Naive thymus-derived CD4-positive, alpha-beta T cell (primary cell): Measurements from ENCODE around the gene KIF20A. TPM values are rescaled to one million over a fixed set of nuclear protein-coding genes. Genes with fewer than 3 reads are reported as not detected.
"Not testable (repeated sequence)": the region's sequence is repeated elsewhere in the genome, so short reads cannot be mapped to it uniquely, and the experiment has no call there.

Experiments used
- ATAC-seq: fragments of 150-1000 bp; cut with Tn5 transposase; 2 replicates; pipeline ENCODE4 v1.10.0; 2021; ENCODE audit warnings: mild to moderate bottlenecking, moderate library complexity
- CTCF ChIA-PET: fragments of 350-600 bp; sonication (Branson Sonifier 250); formaldehyde crosslinking; loops from one replicate; lab custom pipeline; 2021; ENCODE audit warnings: antibody characterized with exemption; lab: Charles Lee
- POLR2A ChIA-PET: fragments of 350-600 bp; sonication (Branson Sonifier 250); formaldehyde crosslinking; loops from one replicate; lab custom pipeline; 2021; ENCODE audit warnings: antibody characterized with exemption, inconsistent platforms; lab: Charles Lee
- DNase-seq, 9 donors: peaks; one replicate each; pipeline versions ENCODE4 v3.0.0 to v3.0.0-alpha.2; 2020 to 2022; ENCODE audit warnings: mixed read lengths in 1 of 9
- H3K27ac ChIP-seq: one replicate; pipeline ENCODE4 v1.7.0; 2013; ENCODE audit warnings: mild to moderate bottlenecking, low read depth, low read length, moderate library complexity
- H3K27me3 ChIP-seq, 2 donors: one replicate each; pipeline ENCODE4 v1.7.0; 2013; ENCODE audit warnings: low read length in 2 of 2, mild to moderate bottlenecking in 2 of 2, moderate library complexity in 2 of 2; ENCODE audit not compliant: control insufficient read depth in 2 of 2, insufficient read depth in 2 of 2
- H3K36me3 ChIP-seq, 3 experiments: 1 replicate in 2 of 3; 2 replicates in 1 of 3; pipeline ENCODE4 v1.7.0; 2013; ENCODE audit warnings: low read length in 3 of 3, mild to moderate bottlenecking in 3 of 3, moderate library complexity in 1 of 3; ENCODE audit not compliant: insufficient read depth in 3 of 3, control insufficient read depth in 2 of 3
- H3K4me1 ChIP-seq, 2 donors: one replicate each; pipeline ENCODE4 v1.7.0; 2013; ENCODE audit warnings: low read length in 2 of 2, mild to moderate bottlenecking in 2 of 2, moderate library complexity in 1 of 2; ENCODE audit not compliant: control insufficient read depth in 2 of 2, insufficient read depth in 2 of 2
- H3K4me3 ChIP-seq: 2 replicates; pipeline ENCODE4 v1.7.0; 2013; ENCODE audit warnings: mild to moderate bottlenecking, low read length
- H3K9me3 ChIP-seq, 3 experiments: 1 replicate in 2 of 3; 2 replicates in 1 of 3; pipeline ENCODE4 v1.7.0; 2013; ENCODE audit warnings: low read length in 3 of 3; ENCODE audit not compliant: control insufficient read depth in 2 of 3
- H3K27ac Mint-ChIP-seq, 9 donors: one replicate each; pipeline ENCODE4 v1.8.0; 2020 to 2022; ENCODE audit warnings: mixed read lengths in 9 of 9, mild to moderate bottlenecking in 8 of 9, moderate library complexity in 5 of 9, inconsistent platforms in 2 of 9
- H3K27me3 Mint-ChIP-seq, 5 donors: one replicate each; pipeline ENCODE4 v1.8.0; 2021 to 2022; ENCODE audit warnings: mixed read lengths in 5 of 5, mild to moderate bottlenecking in 1 of 5
- H3K36me3 Mint-ChIP-seq, 5 donors: one replicate each; pipeline ENCODE4 v1.8.0; 2020 to 2022; ENCODE audit warnings: mixed read lengths in 5 of 5, mild to moderate bottlenecking in 3 of 5, inconsistent platforms in 1 of 5
- H3K4me1 Mint-ChIP-seq, 7 donors: one replicate each; pipeline ENCODE4 v1.8.0; 2020 to 2022; ENCODE audit warnings: mixed read lengths in 7 of 7, mild to moderate bottlenecking in 3 of 7, inconsistent platforms in 1 of 7
- H3K4me3 Mint-ChIP-seq, 10 donors: one replicate each; pipeline ENCODE4 v1.8.0; 2020 to 2022; ENCODE audit warnings: mild to moderate bottlenecking in 10 of 10, mixed read lengths in 10 of 10, moderate library complexity in 6 of 10, inconsistent platforms in 2 of 10
- H3K9me3 Mint-ChIP-seq, 11 donors: one replicate each; pipeline ENCODE4 v1.8.0; 2020 to 2022; ENCODE audit warnings: mixed read lengths in 11 of 11, mild to moderate bottlenecking in 4 of 11, inconsistent platforms in 1 of 11, moderate library complexity in 1 of 11
- intact Hi-C, 2 donors: fragments of 100-400 bp; cut with micrococcal nuclease; formaldehyde crosslinking; loops; one replicate each; pipeline ENCODE4 v1.15.1; 2023
- polyA plus RNA-seq, 2 donors: library from polyadenylated mRNA; unstranded; fragments of 300-500 nt; fragmentation: Illumina TruSeq; gene quantifications; one replicate each; pipeline ENCODE4 v1.2.3, GENCODE V29; 2021
- total RNA-seq, 6 experiments: library from RNA in 5 of 6; stranded (reverse) in 5 of 6; gene quantifications; 1 replicate in 5 of 6; 2 replicates in 1 of 6; pipeline ENCODE4 v1.2.3 and lab custom pipeline; 2021 to 2026

KIF20A gene
- total and polyA plus RNA-seq, 7 experiments from 2014 or later: 0.29 to 34.1 TPM; not detected in 5

DNA sequence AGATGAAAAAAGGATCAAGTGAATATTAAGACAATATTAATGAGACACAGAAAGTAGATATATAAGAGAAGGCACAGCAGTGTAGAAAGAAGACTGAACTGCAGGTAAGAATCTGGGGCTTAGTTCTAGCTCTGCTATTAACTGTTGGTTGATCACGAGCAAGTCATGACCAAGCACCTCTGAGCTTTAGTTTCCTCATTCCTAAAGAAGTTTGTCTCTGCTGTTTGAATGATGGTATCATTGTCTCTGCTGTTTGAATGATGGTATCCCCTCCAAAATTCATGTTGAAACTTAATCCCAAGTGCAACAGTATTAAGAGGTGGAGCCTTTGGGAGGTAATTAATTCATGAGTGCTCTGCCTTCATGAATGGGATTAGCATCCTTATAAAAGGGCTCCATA, 37.2 kb upstream of the KIF20A start:
- intact Hi-C loops: no loop called here
- Mint-ChIP-seq H3K4me3 (no peak overlapping the region), H3K4me1 (peaks cover 0 to 3% (median 0%) of the 10 kb centered on the region in 7 donors), H3K9me3 (no peaks in the 10 kb centered on the region), H3K36me3 (peaks cover 0 to 3% (median 0%) of the 10 kb centered on the region in 5 donors), H3K27me3 (peaks cover 15 to 25% (median 19%) of the 10 kb centered on the region in 5 donors), H3K27ac (no peak overlapping the region)
- Histone ChIP-seq H3K4me1 (no peaks in the 10 kb centered on the region), H3K4me3 (no peak overlapping the region), H3K27me3 (peaks cover 0 to 5% of the 10 kb centered on the region in 2 donors), H3K27ac (no peak overlapping the region), H3K36me3 (no peaks in the 10 kb centered on the region), H3K9me3 (no peaks in the 10 kb centered on the region)
- POLR2A ChIA-PET: no interaction called here
- CTCF ChIA-PET: no interaction called here
- no peak for DNase-seq
- no peak for ATAC-seq

DNA sequence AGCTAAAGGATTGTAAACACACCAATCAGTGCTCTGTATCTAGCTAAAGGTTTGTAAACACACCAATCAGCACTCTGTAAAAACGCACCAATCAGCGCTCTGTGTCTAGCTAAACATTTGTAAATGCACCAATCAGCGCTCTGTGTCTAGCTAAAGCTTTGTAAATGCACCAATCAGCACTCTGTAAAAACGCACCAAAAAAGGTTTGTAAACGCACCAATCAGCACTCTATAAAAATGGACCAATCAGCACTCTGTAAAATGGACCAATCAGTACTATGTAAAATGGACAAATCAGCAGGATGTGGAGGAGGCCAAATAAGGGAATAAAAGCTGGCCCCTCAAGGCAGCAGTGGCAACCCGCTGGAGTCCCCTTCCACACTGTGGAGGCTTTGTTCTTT, 35.3 kb upstream of the KIF20A start:
- H3K27ac ChIP-seq, ATAC-seq, H3K36me3 ChIP-seq, H3K9me3 ChIP-seq, H3K4me1 ChIP-seq, intact Hi-C loops, H3K4me1 Mint-ChIP-seq, POLR2A ChIA-PET, H3K9me3 Mint-ChIP-seq, CTCF ChIA-PET, H3K4me3 Mint-ChIP-seq, H3K4me3 ChIP-seq, H3K27ac Mint-ChIP-seq, DNase-seq, H3K27me3 ChIP-seq, H3K36me3 Mint-ChIP-seq: not testable (repeated sequence)
- peaks cover 0 to 17% (median 9%) of the 10 kb centered on the region in 5 donors for H3K27me3 Mint-ChIP-seq

DNA sequence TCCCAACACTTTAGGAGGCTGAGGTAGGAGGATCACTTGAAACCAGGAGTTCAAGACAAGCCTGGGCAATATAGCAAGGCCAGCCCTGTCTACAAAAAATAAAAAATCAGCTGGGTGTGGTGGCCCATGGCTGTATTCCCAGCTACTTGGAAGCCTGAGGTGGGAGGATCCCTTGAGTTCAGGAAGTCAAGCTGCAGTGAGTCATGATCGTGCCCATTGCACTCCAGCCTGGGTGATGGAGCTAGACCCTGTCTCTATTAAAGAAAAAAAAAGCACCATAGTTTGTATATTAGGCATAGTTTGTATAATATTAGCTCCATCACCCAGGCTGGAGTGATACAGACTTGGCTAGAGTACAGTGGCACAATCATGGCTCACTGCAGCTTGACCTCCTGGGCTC, 30.1 kb upstream of the KIF20A start:
- ChIA-PET CTCF (no interaction called here), POLR2A (no interaction called here)
- peaks cover 0 to 9% (median 0%) of the 10 kb centered on the region in 5 donors for H3K27me3 Mint-ChIP-seq
- no peak for ATAC-seq
- Histone ChIP-seq H3K9me3 (no peaks in the 10 kb centered on the region), H3K27ac (no peak overlapping the region), H3K36me3 (no peaks in the 10 kb centered on the region), H3K4me1 (no peaks in the 10 kb centered on the region), H3K4me3 (no peak overlapping the region), H3K27me3 (no peaks in the 10 kb centered on the region)
- H3K4me1 Mint-ChIP-seq: no peaks in the 10 kb centered on the region
- H3K4me3 Mint-ChIP-seq: no peak overlapping the region
- H3K9me3 Mint-ChIP-seq: no peaks in the 10 kb centered on the region
- intact Hi-C loops: no loop called here
- DNase-seq: no peak
- no peak overlapping the region for H3K27ac Mint-ChIP-seq
- peaks cover 0 to 3% (median 0%) of the 10 kb centered on the region in 5 donors for H3K36me3 Mint-ChIP-seq

DNA sequence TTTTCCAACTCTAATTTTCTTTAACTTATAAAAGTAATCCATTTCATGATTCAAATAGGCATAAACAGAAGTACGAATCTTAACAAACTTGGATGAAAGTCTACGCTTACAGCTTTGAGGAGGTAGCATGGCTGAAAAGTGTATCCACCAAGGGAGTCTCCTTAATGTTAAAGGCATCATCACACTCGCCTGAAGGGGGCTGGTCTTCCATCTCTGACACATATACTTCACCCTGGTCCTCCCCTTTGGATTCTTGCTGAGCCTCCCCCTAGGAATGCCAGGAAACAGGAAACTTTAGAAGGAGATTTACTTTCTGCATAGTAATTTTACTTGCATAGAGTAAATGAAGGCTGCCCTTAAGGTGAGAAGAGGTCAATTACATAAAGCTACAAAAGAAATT, 29.4 kb upstream of the KIF20A start:
- no peak overlapping the region for H3K4me3 Mint-ChIP-seq
- H3K27ac Mint-ChIP-seq: no peak overlapping the region
- H3K4me1 ChIP-seq: no peaks in the 10 kb centered on the region
- H3K9me3 Mint-ChIP-seq: no peaks in the 10 kb centered on the region
- H3K4me1 Mint-ChIP-seq: no peaks in the 10 kb centered on the region
- H3K4me3 ChIP-seq: no peak overlapping the region
- DNase-seq (no peak), ATAC-seq (no peak)
- no peak overlapping the region for H3K27ac ChIP-seq
- H3K36me3 Mint-ChIP-seq: peaks cover 0 to 3% (median 0%) of the 10 kb centered on the region in 5 donors
- no peaks in the 10 kb centered on the region for H3K9me3 ChIP-seq
- no peaks in the 10 kb centered on the region for H3K27me3 ChIP-seq
- ChIA-PET CTCF (no interaction called here), POLR2A (no interaction called here)
- H3K27me3 Mint-ChIP-seq: peaks cover 0 to 12% (median 0%) of the 10 kb centered on the region in 5 donors
- intact Hi-C loops: no loop called here
- no peaks in the 10 kb centered on the region for H3K36me3 ChIP-seq

DNA sequence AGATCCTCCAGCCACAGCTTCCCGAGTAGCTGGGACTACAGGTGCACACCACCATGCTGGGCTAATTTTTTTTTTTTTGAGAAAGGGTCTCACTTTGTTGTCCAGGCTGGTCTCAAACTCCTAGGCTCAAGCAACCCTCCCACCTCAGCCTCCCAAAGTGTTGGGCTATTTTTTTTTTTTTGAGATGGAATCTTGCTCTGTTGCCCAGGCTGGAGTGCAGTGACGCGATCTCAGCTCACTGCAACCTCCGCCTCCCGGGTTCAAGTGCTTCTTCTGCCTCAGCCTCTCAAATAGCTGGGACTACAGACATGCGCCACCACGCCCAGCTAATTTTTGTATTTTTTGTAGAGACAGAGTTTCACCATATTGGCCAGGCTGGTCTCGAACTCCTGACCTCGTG, 22.9 kb upstream of the KIF20A start:
- ATAC-seq, H3K27me3 ChIP-seq, H3K4me3 Mint-ChIP-seq, H3K27ac ChIP-seq, H3K27me3 Mint-ChIP-seq, H3K27ac Mint-ChIP-seq, H3K9me3 Mint-ChIP-seq, DNase-seq, H3K4me3 ChIP-seq, H3K4me1 Mint-ChIP-seq, CTCF ChIA-PET, intact Hi-C loops, POLR2A ChIA-PET, H3K4me1 ChIP-seq, H3K9me3 ChIP-seq: not testable (repeated sequence)
- peaks cover 21 to 38% (median 27%) of the 10 kb centered on the region in 5 donors for H3K36me3 Mint-ChIP-seq
- peaks cover 16 to 46% (median 18%) of the 10 kb centered on the region in 3 experiments for H3K36me3 ChIP-seq

DNA sequence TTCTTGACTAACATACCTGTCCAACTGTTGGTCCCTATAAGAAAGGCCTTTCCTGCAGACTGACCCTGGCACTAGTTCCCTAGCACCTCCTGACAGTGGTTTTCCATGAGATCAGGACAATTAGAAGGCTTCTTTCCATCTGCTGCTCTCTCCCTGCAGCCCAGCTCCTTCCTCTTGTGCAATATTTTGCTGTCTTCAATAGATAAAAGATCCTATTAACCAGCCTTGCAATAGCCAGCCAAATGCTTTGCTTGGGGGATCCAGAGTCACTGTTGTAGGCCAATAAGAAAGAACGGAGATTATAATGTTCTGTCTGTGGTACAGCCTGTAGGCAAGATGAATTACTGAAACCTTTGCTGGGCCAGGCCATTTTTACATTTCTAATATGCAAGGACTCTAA, 21.3 kb upstream of the KIF20A start:
- H3K4me3 ChIP-seq: no peak overlapping the region
- Mint-ChIP-seq H3K9me3 (no peaks in the 10 kb centered on the region), H3K27ac (no peak overlapping the region), H3K4me1 (no peaks in the 10 kb centered on the region), H3K36me3 (peaks cover 21 to 45% (median 31%) of the 10 kb centered on the region in 5 donors), H3K27me3 (peaks cover 0 to 6% (median 0%) of the 10 kb centered on the region in 5 donors), H3K4me3 (no peak overlapping the region)
- no peak for ATAC-seq
- ChIA-PET CTCF (no interaction called here), POLR2A (no interaction called here)
- no peaks in the 10 kb centered on the region for H3K9me3 ChIP-seq
- no peaks in the 10 kb centered on the region for H3K4me1 ChIP-seq
- no peak overlapping the region for H3K27ac ChIP-seq
- DNase-seq: no peak
- intact Hi-C loops: no loop called here
- H3K36me3 ChIP-seq: peaks cover 25 to 62% (median 28%) of the 10 kb centered on the region in 3 experiments
- H3K27me3 ChIP-seq: no peaks in the 10 kb centered on the region

DNA sequence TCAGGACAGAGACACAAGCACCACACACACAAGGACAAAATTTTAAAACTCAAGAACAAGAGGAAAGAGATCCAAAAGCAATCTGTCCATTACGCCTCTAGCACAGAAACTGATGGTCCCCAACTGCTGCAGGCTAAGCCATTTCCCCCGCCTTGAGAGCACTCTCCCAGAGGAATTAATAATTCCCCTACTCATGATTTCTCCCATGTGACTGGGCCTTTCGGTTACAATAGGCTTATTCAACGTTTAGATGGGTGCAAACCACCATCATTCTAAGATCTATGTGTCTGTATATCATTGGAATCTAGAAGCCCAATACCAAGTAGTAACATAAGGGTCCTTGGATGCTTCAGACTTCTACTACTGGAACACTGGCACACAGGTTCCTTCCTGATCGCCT, 19.2 kb upstream of the KIF20A start:
- Mint-ChIP-seq H3K4me1 (peaks cover 0 to 4% (median 0%) of the 10 kb centered on the region in 7 donors), H3K4me3 (no peak overlapping the region), H3K36me3 (peaks cover 36 to 64% (median 45%) of the 10 kb centered on the region in 5 donors), H3K27ac (peak overlapping the region in 1 of 9 donors; percentile 65), H3K9me3 (no peaks in the 10 kb centered on the region), H3K27me3 (no peaks in the 10 kb centered on the region)
- no peak overlapping the region for H3K4me3 ChIP-seq
- ATAC-seq: no peak
- H3K4me1 ChIP-seq: no peaks in the 10 kb centered on the region
- H3K27ac ChIP-seq: no peak overlapping the region
- H3K36me3 ChIP-seq: peaks cover 44 to 82% (median 49%) of the 10 kb centered on the region in 3 experiments
- DNase-seq: no peak
- no peaks in the 10 kb centered on the region for H3K27me3 ChIP-seq
- H3K9me3 ChIP-seq: no peaks in the 10 kb centered on the region
- intact Hi-C loops: no loop called here
- ChIA-PET POLR2A (no interaction called here), CTCF (no interaction called here)
